ENCODE measurements around the gene TSC2. TPM values are rescaled to one million over a fixed set of nuclear protein-coding genes. Genes with fewer than 3 reads are reported as not detected.
"Not testable (repeated sequence)": the region's sequence is repeated elsewhere in the genome, so short reads cannot be mapped to it uniquely, and the experiment has no call there.

The TSC2 gene
- total and polyA plus RNA-seq, 5 donors from 2014 or later = 22.7 to 133 (median 26.6) TPM

GRCh38 chr16:2029350-2029749 is 18.4 kb upstream of the TSC2 start:
- Mint-ChIP-seq H3K27me3 (peaks cover 18% of the 10 kb centered on the region), H3K27ac (no peak overlapping the region), H3K36me3 (no peaks in the 10 kb centered on the region), H3K9me3 (no peaks in the 10 kb centered on the region), H3K4me3 (peak overlapping the region in 1 of 4 donors; percentile 21), H3K4me1 (peaks cover 0 to 11% (median 2%) of the 10 kb centered on the region in 4 donors)
- no peak for DNase-seq
- H3K27me3 ChIP-seq (ENCODE audit: control insufficient read depth, insufficient read depth, low read length) = no peaks in the 10 kb centered on the region
- H3K36me3 ChIP-seq (ENCODE audit: control insufficient read depth, insufficient read depth, low read length) = no peaks in the 10 kb centered on the region
- no peaks in the 10 kb centered on the region for H3K9me3 ChIP-seq (ENCODE audit: control insufficient read depth in 2 of 2, low read length in 2 of 2)
- no peak overlapping the region for H3K4me3 ChIP-seq (ENCODE audit: low read depth, low read length)
- no peak for ATAC-seq (ENCODE audit: low read depth in 2 of 2)
- H3K4me1 ChIP-seq (ENCODE audit: control insufficient read depth, insufficient read depth, low read length, poor library complexity, severe bottlenecking) = peaks cover 14% of the 10 kb centered on the region
- H3K27ac ChIP-seq (ENCODE audit: insufficient read depth, low read length, poor library complexity, severe bottlenecking) = no peak overlapping the region

DNA sequence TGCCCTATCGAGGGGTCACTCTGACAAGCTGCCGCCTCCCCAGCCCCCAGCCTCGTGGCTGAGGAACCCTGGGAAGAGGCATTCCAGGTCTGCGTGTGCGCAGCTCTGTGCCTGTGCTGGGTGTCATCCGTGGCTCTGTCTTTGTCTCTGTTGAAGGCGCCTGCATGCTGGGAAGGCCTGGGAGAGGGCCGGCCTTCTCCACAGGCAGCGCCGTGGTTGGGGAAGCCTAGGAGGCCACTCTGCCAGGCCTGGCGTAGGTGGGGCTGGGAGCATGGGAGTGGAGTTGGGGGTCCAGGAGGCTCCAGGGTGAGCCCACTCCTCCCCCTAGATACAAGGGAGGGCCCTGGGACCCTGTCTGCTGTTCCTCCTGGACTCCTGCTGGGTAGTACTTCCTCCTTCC is 17.7 kb upstream of the TSC2 start:
- no peaks in the 10 kb centered on the region for H3K27me3 ChIP-seq (ENCODE audit: control insufficient read depth, insufficient read depth, low read length)
- peak overlapping the region in 1 of 3 donors; percentile 56 for H3K27ac Mint-ChIP-seq
- H3K36me3 ChIP-seq (ENCODE audit: control insufficient read depth, insufficient read depth, low read length) = no peaks in the 10 kb centered on the region
- H3K4me3 ChIP-seq (ENCODE audit: low read depth, low read length) = no peak overlapping the region
- peaks cover 14% of the 10 kb centered on the region for H3K4me1 ChIP-seq (ENCODE audit: control insufficient read depth, insufficient read depth, low read length, poor library complexity, severe bottlenecking)
- H3K4me3 Mint-ChIP-seq = peak overlapping the region in 3 of 4 donors; percentile 21 to 43 (median 28)
- no peak for ATAC-seq (ENCODE audit: low read depth in 2 of 2)
- no peaks in the 10 kb centered on the region for H3K36me3 Mint-ChIP-seq
- H3K27ac ChIP-seq (ENCODE audit: insufficient read depth, low read length, poor library complexity, severe bottlenecking) = no peak overlapping the region
- peaks cover 0 to 11% (median 2%) of the 10 kb centered on the region in 4 donors for H3K4me1 Mint-ChIP-seq
- no peaks in the 10 kb centered on the region for H3K9me3 Mint-ChIP-seq
- H3K9me3 ChIP-seq (ENCODE audit: control insufficient read depth in 2 of 2, low read length in 2 of 2) = no peaks in the 10 kb centered on the region
- H3K27me3 Mint-ChIP-seq = peaks cover 16% of the 10 kb centered on the region
- DNase-seq = no peak

DNA sequence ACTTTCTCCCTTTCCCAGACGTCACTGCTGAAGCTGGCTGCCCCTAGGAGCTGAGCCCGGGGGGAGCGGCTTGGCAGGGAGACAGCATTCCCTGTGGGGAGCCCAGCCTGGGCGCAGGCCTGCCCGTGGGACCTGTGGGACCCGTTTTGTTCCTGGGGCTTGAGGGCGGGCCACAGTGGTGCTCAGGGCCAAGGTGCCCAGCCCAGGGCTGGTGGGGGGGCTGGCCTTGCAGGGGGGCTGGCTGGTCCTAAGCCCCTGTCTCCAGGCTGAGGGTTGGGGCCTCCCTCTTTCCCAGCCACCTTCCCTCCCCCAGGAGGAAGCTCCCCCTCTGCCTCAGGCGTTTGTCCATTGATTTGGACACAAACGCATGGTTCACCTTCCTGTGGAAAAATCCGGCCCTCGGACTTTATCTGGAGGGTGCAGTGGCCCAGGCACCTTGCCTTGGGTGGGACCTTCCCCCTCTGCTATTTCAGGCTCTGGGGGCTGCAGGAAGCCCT is 16.7 kb upstream of the TSC2 start:
- Mint-ChIP-seq H3K4me1 (peaks cover 0 to 8% (median 2%) of the 10 kb centered on the region in 4 donors), H3K27me3 (peaks cover 11% of the 10 kb centered on the region), H3K9me3 (no peaks in the 10 kb centered on the region), H3K36me3 (no peaks in the 10 kb centered on the region), H3K4me3 (no peak overlapping the region), H3K27ac (no peak overlapping the region)
- no peak overlapping the region for H3K4me3 ChIP-seq (ENCODE audit: low read depth, low read length)
- H3K27me3 ChIP-seq (ENCODE audit: control insufficient read depth, insufficient read depth, low read length) = no peaks in the 10 kb centered on the region
- DNase-seq (no peak), ATAC-seq (ENCODE audit: low read depth in 2 of 2) (no peak)
- no peaks in the 10 kb centered on the region for H3K9me3 ChIP-seq (ENCODE audit: control insufficient read depth in 2 of 2, low read length in 2 of 2)
- peaks cover 12% of the 10 kb centered on the region for H3K4me1 ChIP-seq (ENCODE audit: control insufficient read depth, insufficient read depth, low read length, poor library complexity, severe bottlenecking)
- no peaks in the 10 kb centered on the region for H3K36me3 ChIP-seq (ENCODE audit: control insufficient read depth, insufficient read depth, low read length)
- H3K27ac ChIP-seq (ENCODE audit: insufficient read depth, low read length, poor library complexity, severe bottlenecking) = no peak overlapping the region

- no peak for ATAC-seq (ENCODE audit: low read depth in 2 of 2)
- H3K36me3 Mint-ChIP-seq = no peaks in the 10 kb centered on the region
- H3K4me1 ChIP-seq (ENCODE audit: control insufficient read depth, insufficient read depth, low read length, poor library complexity, severe bottlenecking) = peaks cover 2% of the 10 kb centered on the region
- H3K4me3 ChIP-seq (ENCODE audit: low read depth, low read length) = no peak overlapping the region
- H3K27ac ChIP-seq (ENCODE audit: insufficient read depth, low read length, poor library complexity, severe bottlenecking) = no peak overlapping the region
- H3K9me3 Mint-ChIP-seq = no peaks in the 10 kb centered on the region
- H3K4me1 Mint-ChIP-seq = peaks cover 0 to 6% (median under 1%) of the 10 kb centered on the region in 4 donors
- H3K36me3 ChIP-seq (ENCODE audit: control insufficient read depth, insufficient read depth, low read length) = no peaks in the 10 kb centered on the region
- no peak overlapping the region for H3K27ac Mint-ChIP-seq
- H3K9me3 ChIP-seq (ENCODE audit: control insufficient read depth in 2 of 2, low read length in 2 of 2) = no peaks in the 10 kb centered on the region
- no peaks in the 10 kb centered on the region for H3K27me3 ChIP-seq (ENCODE audit: control insufficient read depth, insufficient read depth, low read length)
- H3K27me3 Mint-ChIP-seq = peaks cover 9% of the 10 kb centered on the region
- no peak overlapping the region for H3K4me3 Mint-ChIP-seq
- DNase-seq = no peak
Measured at GRCh38 chr16:2032285-2033056, 15.3 kb upstream of the TSC2 start.

GRCh38 chr16:2033057-2033908 is 14.5 kb upstream of the TSC2 start:
- ATAC-seq (ENCODE audit: low read depth in 2 of 2) (no peak), DNase-seq (no peak)
- H3K27me3 ChIP-seq (ENCODE audit: control insufficient read depth, insufficient read depth, low read length) = no peaks in the 10 kb centered on the region
- Mint-ChIP-seq H3K9me3 (no peaks in the 10 kb centered on the region), H3K4me1 (no peaks in the 10 kb centered on the region), H3K36me3 (no peaks in the 10 kb centered on the region), H3K27me3 (peaks cover 2% of the 10 kb centered on the region), H3K4me3 (no peak overlapping the region), H3K27ac (peak overlapping the region in 1 of 3 donors; percentile 14)
- no peaks in the 10 kb centered on the region for H3K9me3 ChIP-seq (ENCODE audit: control insufficient read depth in 2 of 2, low read length in 2 of 2)
- no peaks in the 10 kb centered on the region for H3K4me1 ChIP-seq (ENCODE audit: control insufficient read depth, insufficient read depth, low read length, poor library complexity, severe bottlenecking)
- no peak overlapping the region for H3K27ac ChIP-seq (ENCODE audit: insufficient read depth, low read length, poor library complexity, severe bottlenecking)
- H3K36me3 ChIP-seq (ENCODE audit: control insufficient read depth, insufficient read depth, low read length) = no peaks in the 10 kb centered on the region
- H3K4me3 ChIP-seq (ENCODE audit: low read depth, low read length) = no peak overlapping the region

DNA sequence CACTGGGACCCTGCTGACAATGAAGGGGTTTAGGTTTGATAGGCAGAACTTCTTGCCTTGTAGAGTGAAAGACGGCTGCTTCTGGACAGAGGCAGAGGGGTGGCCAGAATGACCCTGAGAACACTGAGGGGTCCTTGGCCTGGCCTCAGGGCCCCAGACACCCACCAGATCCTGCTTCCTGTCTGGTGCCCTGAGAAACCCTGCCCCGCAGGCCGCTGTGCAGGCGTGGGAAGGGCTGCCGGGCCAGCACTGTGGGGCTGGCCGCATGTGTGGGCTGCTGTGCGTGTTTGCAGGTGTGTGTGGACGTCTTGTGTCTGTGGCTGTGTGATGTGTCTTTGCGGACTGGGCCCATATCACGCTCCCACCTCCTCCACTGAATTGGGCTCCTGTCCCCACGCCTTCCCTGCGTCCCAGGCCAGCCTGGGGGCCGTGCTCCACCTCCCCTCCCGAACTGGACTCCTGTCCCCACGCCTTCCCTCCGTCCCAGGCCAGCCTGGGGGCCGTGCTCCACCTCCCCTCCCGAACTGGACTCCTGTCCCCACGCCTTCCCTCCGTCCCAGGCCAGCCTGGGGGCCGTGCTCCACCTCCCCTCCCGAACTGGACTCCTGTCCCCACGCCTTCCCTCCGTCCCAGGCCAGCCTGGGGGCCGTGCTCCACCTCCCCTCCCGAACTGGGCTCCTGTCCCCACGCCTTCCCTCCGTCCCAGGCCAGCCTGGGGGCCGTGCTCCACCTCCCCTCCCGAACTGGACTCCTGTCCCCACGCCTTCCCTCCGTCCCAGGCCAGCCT is 13.7 kb upstream of the TSC2 start:
- not testable (repeated sequence) for H3K4me1 ChIP-seq (ENCODE audit: control insufficient read depth, insufficient read depth, low read length, poor library complexity, severe bottlenecking); DNase-seq; H3K4me1 Mint-ChIP-seq; H3K9me3 ChIP-seq (ENCODE audit: control insufficient read depth in 2 of 2, low read length in 2 of 2); H3K9me3 Mint-ChIP-seq; H3K27ac Mint-ChIP-seq; H3K4me3 ChIP-seq (ENCODE audit: low read depth, low read length); H3K27ac ChIP-seq (ENCODE audit: insufficient read depth, low read length, poor library complexity, severe bottlenecking); H3K36me3 ChIP-seq (ENCODE audit: control insufficient read depth, insufficient read depth, low read length); ATAC-seq (ENCODE audit: low read depth in 2 of 2); H3K27me3 Mint-ChIP-seq; H3K36me3 Mint-ChIP-seq; H3K27me3 ChIP-seq (ENCODE audit: control insufficient read depth, insufficient read depth, low read length)
- H3K4me3 Mint-ChIP-seq = peak overlapping the region in 1 of 4 donors; percentile 13

DNA sequence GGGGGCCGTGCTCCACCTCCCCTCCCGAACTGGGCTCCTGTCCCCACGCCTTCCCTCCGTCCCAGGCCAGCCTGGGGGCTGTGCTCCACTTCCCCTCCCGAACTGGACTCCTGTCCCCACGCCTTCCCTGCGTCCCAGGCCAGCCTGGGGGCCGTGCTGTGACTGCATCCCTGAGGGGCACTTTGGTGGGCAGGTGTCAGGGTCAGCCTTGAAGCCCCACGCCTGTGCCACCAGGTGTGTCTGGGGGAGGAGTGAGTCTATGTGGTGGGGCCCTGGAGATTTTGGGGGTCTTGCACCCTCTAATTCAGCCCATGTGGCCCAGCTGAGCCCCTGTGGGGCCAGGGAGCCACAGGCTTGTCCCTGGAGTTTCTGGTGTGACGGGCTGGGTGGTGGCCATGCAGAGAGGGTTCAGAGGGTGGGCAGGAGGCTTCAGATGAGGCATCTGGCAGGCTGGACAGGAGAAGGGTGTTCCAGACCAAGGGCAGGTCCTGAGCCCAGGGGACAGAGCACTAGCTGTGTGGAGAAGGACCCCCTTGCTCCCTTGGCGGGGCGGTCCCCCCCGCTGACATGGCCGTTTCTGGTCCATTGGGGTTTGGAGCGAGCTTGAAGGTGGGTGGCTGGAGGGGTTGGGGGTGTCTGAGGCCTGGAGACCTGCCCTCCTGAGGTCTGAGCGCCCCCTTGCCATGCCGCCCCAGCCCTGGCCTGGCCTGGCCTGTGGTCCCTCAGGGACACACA is 12.9 kb upstream of the TSC2 start:
- Histone ChIP-seq H3K4me1 (ENCODE audit: control insufficient read depth, insufficient read depth, low read length, poor library complexity, severe bottlenecking) (no peaks in the 10 kb centered on the region), H3K36me3 (ENCODE audit: control insufficient read depth, insufficient read depth, low read length) (no peaks in the 10 kb centered on the region), H3K27ac (ENCODE audit: insufficient read depth, low read length, poor library complexity, severe bottlenecking) (no peak overlapping the region), H3K9me3 (ENCODE audit: control insufficient read depth in 2 of 2, low read length in 2 of 2) (no peaks in the 10 kb centered on the region), H3K4me3 (ENCODE audit: low read depth, low read length) (no peak overlapping the region), H3K27me3 (ENCODE audit: control insufficient read depth, insufficient read depth, low read length) (no peaks in the 10 kb centered on the region)
- Mint-ChIP-seq H3K4me1 (no peaks in the 10 kb centered on the region), H3K27me3 (no peaks in the 10 kb centered on the region), H3K36me3 (no peaks in the 10 kb centered on the region), H3K4me3 (no peak overlapping the region), H3K9me3 (no peaks in the 10 kb centered on the region), H3K27ac (no peak overlapping the region)
- DNase-seq (no peak), ATAC-seq (ENCODE audit: low read depth in 2 of 2) (no peak)
